ENCODE results near the gene ARHGEF18.
A peak's percentile ranks its signal among the peaks of the same experiment; 100 is the strongest.

The ARHGEF18 gene

DNA sequence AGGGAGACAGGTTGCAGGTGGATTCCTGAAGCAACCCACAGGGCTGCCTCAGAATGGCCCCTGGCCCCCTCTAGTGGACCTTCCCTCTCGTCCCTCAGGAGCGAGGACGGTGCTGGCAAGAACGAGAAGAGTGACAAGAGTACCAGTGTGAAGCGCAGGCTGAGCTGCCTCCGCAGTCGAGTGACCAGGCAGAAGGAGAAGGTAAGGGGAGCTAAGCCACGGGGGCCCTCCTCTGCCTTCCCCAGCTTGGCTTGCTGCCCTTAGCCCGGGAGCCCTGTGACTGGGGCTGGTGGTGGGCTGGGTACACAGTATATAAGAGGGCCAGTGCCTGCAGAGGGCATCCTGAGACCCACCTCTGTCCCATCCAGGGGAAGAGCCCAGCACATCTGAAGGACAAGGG is 34.0 kb downstream of the ARHGEF18 start:
- Mint-ChIP-seq H3K27me3 (no peaks in the 10 kb centered on the region), H3K27ac (no peak overlapping the region), H3K4me1 (no peaks in the 10 kb centered on the region), H3K9me3 (no peaks in the 10 kb centered on the region), H3K36me3 (peaks cover 41% of the 10 kb centered on the region), H3K4me3 (no peak overlapping the region)
- CTCF ChIA-PET = interaction anchor here (1.1 kb wide), 1 partner anchor 298 kb away, joined by 3 read pairs; the partner anchor contains the start of gene TRAPPC5
- DNase-seq = no peak

DNA sequence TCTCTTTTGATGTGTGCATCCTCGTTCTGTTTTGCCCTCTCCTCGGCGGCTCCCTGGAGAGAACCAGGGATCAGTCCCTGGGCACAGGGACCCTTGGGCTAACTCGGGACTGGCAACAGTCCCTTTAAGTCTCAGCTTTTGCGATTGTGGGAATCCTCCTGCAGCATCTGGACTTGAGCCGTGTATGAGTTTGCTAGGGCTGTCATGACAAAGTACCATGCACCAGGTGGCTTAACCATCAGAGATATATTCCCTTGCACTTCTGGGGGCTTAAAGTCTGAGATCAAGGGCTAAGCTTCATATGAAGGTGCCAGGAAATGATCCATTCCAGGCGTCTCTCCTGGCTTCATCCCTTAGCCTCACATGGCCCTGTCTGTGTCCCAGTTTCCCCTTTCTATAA is 34.5 kb downstream of the ARHGEF18 start:
- Mint-ChIP-seq H3K4me1 (no peaks in the 10 kb centered on the region), H3K36me3 (peaks cover 42% of the 10 kb centered on the region), H3K27me3 (no peaks in the 10 kb centered on the region), H3K4me3 (no peak overlapping the region), H3K9me3 (no peaks in the 10 kb centered on the region), H3K27ac (no peak overlapping the region)
- no peak for DNase-seq
- CTCF ChIA-PET = no interaction called here

DNA sequence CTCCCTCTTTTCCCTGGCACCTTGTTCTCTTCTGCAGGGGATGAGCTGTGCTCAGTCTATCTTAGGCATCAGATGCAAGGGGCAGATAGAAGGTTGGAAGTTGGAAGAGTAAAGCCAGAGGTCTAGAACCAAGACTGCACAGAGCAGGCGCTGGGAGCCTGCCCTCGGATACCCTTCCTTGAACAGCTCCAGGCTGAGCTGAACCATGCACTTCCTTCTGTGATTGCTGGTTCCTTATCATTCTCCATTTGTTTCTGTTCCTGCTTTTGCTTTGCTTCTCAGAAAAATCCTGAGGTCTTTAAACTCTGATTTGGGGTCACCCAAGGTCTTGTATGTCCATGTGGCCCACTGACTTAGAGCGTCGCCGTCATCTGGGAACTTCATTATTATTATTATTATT is 36.3 kb downstream of the ARHGEF18 start:
- Mint-ChIP-seq H3K36me3 (peaks cover 42% of the 10 kb centered on the region), H3K9me3 (no peaks in the 10 kb centered on the region)
- CTCF ChIA-PET = interaction anchor here (1.0 to 1.3 kb wide), 2 partner anchors 18 to 30 kb away, joined by 3 to 4 read pairs; no protein-coding TSS in a partner anchor

DNA sequence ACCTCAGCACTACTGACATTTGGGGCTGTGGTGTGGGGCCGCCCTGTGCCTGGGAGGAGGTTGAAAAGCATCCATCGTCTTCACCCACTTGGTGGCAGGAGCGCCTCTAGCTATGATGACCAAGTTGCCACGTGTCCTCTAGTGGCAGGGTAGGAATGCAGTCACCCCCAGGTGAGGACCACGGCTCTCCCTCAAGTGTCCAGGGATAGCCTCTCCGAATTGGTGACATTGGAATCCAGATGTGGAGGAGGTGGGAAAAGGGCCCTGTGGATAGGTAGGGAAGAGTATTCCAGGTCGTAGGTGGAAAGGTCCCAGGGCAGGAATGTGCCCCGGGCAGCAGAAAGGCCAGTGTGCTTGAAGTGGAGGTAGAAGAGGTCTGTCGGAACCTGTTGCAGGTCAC is 37.6 kb downstream of the ARHGEF18 start:
- no peaks in the 10 kb centered on the region for H3K4me1 Mint-ChIP-seq
- H3K9me3 Mint-ChIP-seq = no peaks in the 10 kb centered on the region
- no peak for DNase-seq
- H3K27ac Mint-ChIP-seq = no peak overlapping the region
- no peaks in the 10 kb centered on the region for H3K27me3 Mint-ChIP-seq
- no peak overlapping the region for H3K4me3 Mint-ChIP-seq
- H3K36me3 Mint-ChIP-seq = peaks cover 40% of the 10 kb centered on the region
- CTCF ChIA-PET = no interaction called here

More for the DNA sequence above, 36.3 kb downstream of the ARHGEF18 start:
- H3K27ac Mint-ChIP-seq = no peak overlapping the region
- no peaks in the 10 kb centered on the region for H3K4me1 Mint-ChIP-seq
- no peaks in the 10 kb centered on the region for H3K27me3 Mint-ChIP-seq
- DNase-seq = no peak
- H3K4me3 Mint-ChIP-seq = no peak overlapping the region

DNA sequence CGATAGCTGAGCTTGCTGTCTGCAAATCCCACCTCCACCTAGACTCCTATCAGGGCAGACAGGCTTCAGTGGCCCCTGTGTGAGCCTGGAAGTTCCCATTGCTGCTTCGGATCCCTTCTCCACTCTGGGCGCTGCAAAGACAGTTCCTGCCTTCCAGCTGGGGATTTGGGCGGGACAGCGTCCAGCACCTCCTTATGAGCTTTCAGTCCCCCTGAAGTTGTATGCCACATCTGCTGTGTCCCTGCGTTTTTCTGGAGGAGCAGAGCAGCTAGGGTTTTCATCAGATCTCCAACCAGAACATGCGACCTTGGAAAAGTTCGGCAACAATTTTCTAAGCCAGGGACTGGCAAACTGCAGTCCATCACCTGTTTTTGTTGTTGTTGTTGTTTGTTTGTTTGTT is 38.0 kb downstream of the ARHGEF18 start:
- no peaks in the 10 kb centered on the region for H3K27me3 Mint-ChIP-seq
- peaks cover 42% of the 10 kb centered on the region for H3K36me3 Mint-ChIP-seq
- H3K9me3 Mint-ChIP-seq = no peaks in the 10 kb centered on the region
- DNase-seq = no peak
- H3K4me1 Mint-ChIP-seq = no peaks in the 10 kb centered on the region
- H3K4me3 Mint-ChIP-seq = no peak overlapping the region
- no peak overlapping the region for H3K27ac Mint-ChIP-seq
- CTCF ChIA-PET = interaction anchor here (0.6 kb wide), 1 partner anchor 192 kb away, joined by 3 read pairs; no protein-coding TSS in a partner anchor

DNA sequence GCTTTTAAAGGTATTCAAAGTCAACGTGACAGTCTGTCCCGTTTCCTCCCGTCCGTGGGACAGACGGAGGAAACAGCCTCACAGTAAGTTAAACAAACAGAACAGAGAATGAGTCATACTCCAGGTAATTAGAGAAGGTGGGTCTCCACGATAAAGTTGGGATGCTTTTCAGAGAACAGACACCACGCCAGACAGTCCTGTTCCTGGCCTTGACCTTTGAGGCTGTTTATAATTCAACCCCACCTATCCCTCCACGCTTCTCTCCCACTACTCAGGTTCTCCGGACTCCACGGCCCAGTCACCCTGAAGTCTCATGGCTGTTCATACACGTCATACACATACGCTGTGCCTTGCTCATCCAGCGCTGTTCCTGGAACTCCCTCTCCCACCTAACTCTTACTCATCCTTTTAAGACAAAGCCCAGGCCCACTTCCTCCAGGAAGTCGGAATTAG is 42.5 kb downstream of the ARHGEF18 start:
- Mint-ChIP-seq H3K4me3 (no peak overlapping the region), H3K4me1 (peaks cover 13% of the 10 kb centered on the region), H3K36me3 (peaks cover 28% of the 10 kb centered on the region), H3K27ac (no peak overlapping the region), H3K9me3 (no peaks in the 10 kb centered on the region), H3K27me3 (no peaks in the 10 kb centered on the region)
- CTCF ChIA-PET = no interaction called here
- no peak for DNase-seq

DNA sequence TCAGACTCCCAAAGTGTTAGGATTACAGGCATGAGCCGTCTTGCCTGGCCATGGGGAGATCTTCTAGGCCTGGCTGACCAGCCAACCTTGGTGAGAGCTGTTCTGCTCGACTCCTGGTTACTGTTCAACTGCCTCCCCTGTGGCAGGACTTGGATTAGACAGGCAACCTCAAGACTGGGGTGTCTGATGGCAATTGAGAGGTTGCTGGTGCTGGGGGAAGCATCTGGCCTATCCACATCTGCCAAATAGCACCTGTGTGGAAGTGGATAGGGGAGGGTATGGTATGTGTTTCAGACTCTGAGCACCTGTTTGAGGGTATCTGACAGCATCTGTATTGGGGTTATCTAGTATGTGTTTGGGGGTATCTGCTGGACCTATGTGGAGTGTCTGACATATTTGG is 44.7 kb downstream of the ARHGEF18 start:
- H3K27me3 Mint-ChIP-seq = no peaks in the 10 kb centered on the region
- no peak for DNase-seq

DNA sequence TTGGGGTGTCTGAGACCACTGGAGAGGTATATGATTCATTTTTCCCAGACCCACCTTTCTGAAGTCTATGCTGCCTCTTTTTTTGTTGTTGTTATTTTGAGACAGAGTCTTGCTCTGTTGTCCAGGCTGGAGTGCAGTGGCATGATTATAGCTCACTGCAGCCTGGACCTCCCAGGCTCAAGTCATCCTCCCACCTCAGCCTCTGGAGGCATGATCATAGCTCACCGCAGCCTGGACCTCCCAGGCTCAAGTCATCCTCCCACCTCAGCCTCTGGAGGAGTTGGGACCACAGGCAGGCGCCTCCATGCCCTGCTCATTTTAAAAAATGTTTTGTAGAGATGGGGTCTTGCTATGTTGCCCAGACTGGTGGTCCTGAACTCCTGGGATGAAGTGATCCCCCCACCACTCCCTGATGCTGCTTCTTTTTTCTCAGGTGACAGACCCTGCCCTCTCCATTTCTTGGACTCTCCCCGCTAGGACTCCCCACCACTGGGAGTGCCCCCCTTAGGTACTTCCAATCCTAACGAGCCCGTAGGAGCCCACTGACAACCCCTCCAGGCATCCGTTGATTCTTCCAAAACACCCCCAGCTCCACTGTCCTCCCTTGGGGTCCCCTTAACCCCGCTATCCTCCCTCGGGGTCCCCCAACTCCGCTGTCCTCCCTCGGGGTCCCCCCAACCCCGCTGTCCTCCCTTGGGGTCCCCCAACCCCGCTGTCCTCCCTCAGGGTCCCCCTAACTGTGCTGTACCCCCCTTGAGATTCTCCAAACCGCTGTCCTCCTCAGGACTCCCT is 45.4 kb downstream of the ARHGEF18 start:
- peaks cover 28% of the 10 kb centered on the region for H3K4me1 Mint-ChIP-seq
- H3K27ac Mint-ChIP-seq = no peak overlapping the region
- H3K4me3 Mint-ChIP-seq = peak overlapping the region; percentile 87
- no peaks in the 10 kb centered on the region for H3K9me3 Mint-ChIP-seq
- peaks cover 22% of the 10 kb centered on the region for H3K36me3 Mint-ChIP-seq
- CTCF ChIA-PET = no interaction called here
- DNase-seq = no peak
- H3K27me3 Mint-ChIP-seq = no peaks in the 10 kb centered on the region

More for the DNA sequence above, 44.7 kb downstream of the ARHGEF18 start:
- peak overlapping the region; percentile 36 for H3K4me3 Mint-ChIP-seq
- CTCF ChIA-PET = no interaction called here
- H3K27ac Mint-ChIP-seq = no peak overlapping the region
- peaks cover 22% of the 10 kb centered on the region for H3K4me1 Mint-ChIP-seq
- H3K36me3 Mint-ChIP-seq = peaks cover 21% of the 10 kb centered on the region
- H3K9me3 Mint-ChIP-seq = no peaks in the 10 kb centered on the region

DNA sequence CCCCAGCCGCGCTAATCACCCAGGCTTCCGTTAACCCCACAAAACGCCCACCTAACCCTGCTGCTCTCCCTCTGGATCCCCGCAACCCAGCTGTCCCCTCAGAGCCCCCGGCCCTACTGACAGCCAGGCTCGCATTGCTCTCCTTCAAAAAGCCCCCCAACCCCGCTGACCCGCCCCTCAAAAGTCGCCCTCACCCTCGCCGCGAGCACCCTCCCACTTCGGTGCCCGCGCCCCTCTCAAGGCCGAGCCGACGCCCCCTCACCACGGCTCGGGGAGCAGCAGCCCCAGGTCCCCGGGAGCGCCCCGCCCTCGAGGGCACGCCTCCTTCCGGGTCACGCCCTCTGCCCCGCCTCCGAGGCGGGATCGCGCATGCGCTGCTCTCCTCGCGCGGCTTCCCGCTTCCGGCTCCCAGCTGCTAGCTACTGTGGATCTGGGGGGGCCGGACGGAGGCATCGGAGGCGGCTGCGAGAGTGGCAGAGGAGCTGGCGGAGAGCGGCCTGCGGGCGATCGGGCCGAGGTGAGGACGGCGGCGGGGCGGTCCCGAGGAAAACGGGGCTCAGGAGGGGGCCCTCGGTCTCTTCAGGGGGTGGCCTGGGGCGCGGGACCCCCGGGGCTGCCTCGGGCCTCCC is 46.1 kb downstream of the ARHGEF18 start:
- DNase-seq = peak; percentile 91
- CTCF ChIA-PET = no interaction called here
- H3K27ac Mint-ChIP-seq = peak overlapping the region; percentile 83
- peaks cover 22% of the 10 kb centered on the region for H3K36me3 Mint-ChIP-seq
- peak overlapping the region; percentile 87 for H3K4me3 Mint-ChIP-seq
- H3K27me3 Mint-ChIP-seq = no peaks in the 10 kb centered on the region
- H3K9me3 Mint-ChIP-seq = no peaks in the 10 kb centered on the region
- H3K4me1 Mint-ChIP-seq = peaks cover 29% of the 10 kb centered on the region

DNA sequence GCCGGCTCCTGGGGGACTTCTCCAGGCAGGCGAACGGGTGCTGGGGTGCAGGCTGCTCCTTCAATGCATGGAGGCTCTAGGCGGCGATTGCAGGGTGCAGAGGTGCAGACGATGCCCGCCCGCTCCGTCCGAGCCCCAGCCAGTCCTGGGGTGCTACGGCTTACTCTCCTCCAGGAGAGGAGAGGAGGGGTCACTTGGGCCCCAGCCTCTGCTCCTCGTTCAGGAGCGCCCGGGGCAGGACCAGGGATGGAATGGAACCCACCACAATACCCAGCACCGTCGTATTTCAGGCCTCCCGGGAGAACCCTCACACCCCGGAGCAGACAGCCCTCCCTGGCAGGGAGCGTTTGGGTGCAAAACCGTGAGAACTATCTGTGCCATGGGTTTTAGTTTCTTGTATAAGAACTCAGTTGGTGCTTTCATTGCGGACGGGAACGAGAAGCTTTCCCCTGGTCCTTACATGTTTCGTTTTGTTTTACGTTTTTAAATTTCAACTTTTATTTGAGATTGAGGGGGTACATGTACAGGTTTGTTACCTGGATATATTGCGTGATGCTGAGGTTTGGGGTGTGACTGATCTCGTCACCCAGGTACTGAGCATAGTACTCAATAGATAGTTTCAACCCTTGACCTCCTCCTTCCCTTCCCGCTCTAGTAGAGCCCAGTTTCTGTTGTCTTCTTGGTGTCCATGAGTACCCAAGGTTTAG is 46.8 kb downstream of the ARHGEF18 start:
- Mint-ChIP-seq H3K36me3 (peaks cover 24% of the 10 kb centered on the region), H3K4me3 (peak overlapping the region; percentile 87), H3K27ac (peak overlapping the region; percentile 61), H3K4me1 (peaks cover 29% of the 10 kb centered on the region), H3K27me3 (no peaks in the 10 kb centered on the region), H3K9me3 (no peaks in the 10 kb centered on the region)
- CTCF ChIA-PET = interaction anchor here (0.9 to 1.2 kb wide), 2 partner anchors 28 to 173 kb away, joined by 3 to 4 read pairs; no protein-coding TSS in a partner anchor
- DNase-seq = no peak

DNA sequence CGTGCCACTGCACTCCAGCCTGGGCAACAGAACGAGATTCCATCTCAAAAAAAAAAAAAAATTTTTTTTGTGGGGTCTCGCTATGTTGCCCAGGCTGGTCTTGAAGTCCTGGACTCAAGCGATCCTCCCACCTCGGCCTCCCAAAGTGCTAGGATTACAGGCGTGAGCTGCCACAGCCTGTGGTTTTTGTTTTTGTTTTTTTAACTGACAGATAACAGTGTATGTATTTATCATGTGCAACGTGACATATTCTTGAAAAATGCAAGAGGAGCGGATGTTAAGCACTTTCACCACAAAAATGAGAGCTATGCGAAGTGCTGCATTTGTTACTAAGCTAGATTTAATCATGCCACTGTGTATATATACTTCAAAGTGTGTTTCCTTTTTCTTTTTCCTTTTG is 49.0 kb downstream of the ARHGEF18 start:
- DNase-seq = no peak
- peaks cover 30% of the 10 kb centered on the region for H3K36me3 Mint-ChIP-seq
- no peaks in the 10 kb centered on the region for H3K27me3 Mint-ChIP-seq
- peaks cover 29% of the 10 kb centered on the region for H3K4me1 Mint-ChIP-seq
- no peaks in the 10 kb centered on the region for H3K9me3 Mint-ChIP-seq
- CTCF ChIA-PET = interaction anchor here (0.6 to 1.4 kb wide), 3 partner anchors 126 to 283 kb away, joined by 3 to 4 read pairs (median 3); partner anchors contain the start of gene TRAPPC5
- H3K4me3 Mint-ChIP-seq = no peak overlapping the region
- peak overlapping the region; percentile 55 for H3K27ac Mint-ChIP-seq
